HG02588 (cell line): ENCODE results near the gene SLC44A4.
"Not testable (repeated sequence)": the region's sequence is repeated elsewhere in the genome, so short reads cannot be mapped to it uniquely, and the experiment has no call there.

Experiments
- ATAC-seq: cut with Tn5 transposase; IDR thresholded peaks from one replicate; pipeline ENCODE4 v1.9.1; 2021; ENCODE audit warnings: mild to moderate bottlenecking, moderate library complexity; ENCODE audit not compliant: unreplicated experiment

SLC44A4 gene

GRCh38 chr6:31878726-31879125 lies at the start of gene SLC44A4:
SLC44A4 (minus strand) TSS chr6:31878997; CDS start chr6:31878980, 17 bp downstream.
- no peak for ATAC-seq

GRCh38 chr6:31928672-31928939 lies 49.8 kb upstream of the SLC44A4 start:
- ATAC-seq: no peak

GRCh38 chr6:31927863-31928671 lies 49.3 kb upstream of the SLC44A4 start:
- no peak for ATAC-seq

- ATAC-seq: no peak
These were observed 48.6 kb upstream of the SLC44A4 start, which contains the start of gene C2 for GRCh38 chr6:31927242-31927862. C2 (plus strand) TSS chr6:31927717; CDS start chr6:31927753, 36 bp downstream.

- ATAC-seq: no peak
These were observed 44.1 kb upstream of the SLC44A4 start for GRCh38 chr6:31922942-31923341.

- no peak for ATAC-seq
These were observed 42.0 kb upstream of the SLC44A4 start for GRCh38 chr6:31920811-31921210.

- no peak for ATAC-seq
These were observed 41.0 kb upstream of the SLC44A4 start for GRCh38 chr6:31919624-31920303.

- no peak for ATAC-seq
These were observed 39.4 kb upstream of the SLC44A4 start for GRCh38 chr6:31918069-31918720.

GRCh38 chr6:31915756-31916155 lies 37.0 kb upstream of the SLC44A4 start:
- ATAC-seq: no peak

- ATAC-seq: no peak
These were observed 36.6 kb upstream of the SLC44A4 start for GRCh38 chr6:31915351-31915750.

GRCh38 chr6:31911826-31912585 lies 33.2 kb upstream of the SLC44A4 start:
- ATAC-seq: no peak

- not testable (repeated sequence) for ATAC-seq
These were observed 30.5 kb upstream of the SLC44A4 start for GRCh38 chr6:31909298-31909697.

- ATAC-seq: no peak
These were observed 30.0 kb upstream of the SLC44A4 start for GRCh38 chr6:31908791-31909190.

- not testable (repeated sequence) for ATAC-seq
These were observed 29.5 kb upstream of the SLC44A4 start for GRCh38 chr6:31908255-31908654.

- ATAC-seq: no peak
These were observed 28.5 kb upstream of the SLC44A4 start for GRCh38 chr6:31907158-31907813.

- ATAC-seq: not testable (repeated sequence)
These were observed 27.9 kb upstream of the SLC44A4 start for GRCh38 chr6:31906727-31907126.

- ATAC-seq: no peak
These were observed 27.3 kb upstream of the SLC44A4 start for GRCh38 chr6:31906122-31906521.

- ATAC-seq: no peak
These were observed 26.2 kb upstream of the SLC44A4 start for GRCh38 chr6:31905041-31905440.

- no peak for ATAC-seq
These were observed 25.2 kb upstream of the SLC44A4 start for GRCh38 chr6:31903957-31904356.

GRCh38 chr6:31901953-31902643 lies 23.3 kb upstream of the SLC44A4 start, which contains the start of gene ZBTB12:
ZBTB12 (minus strand) TSS chr6:31902086; CDS start chr6:31901305, 781 bp downstream.
- ATAC-seq: peak; percentile 52
